ENCODE measurements around the gene CARMIL1. TPM values are rescaled to one million over a fixed set of nuclear protein-coding genes. Genes with fewer than 3 reads are reported as not detected.
A peak's percentile ranks its signal among the peaks of the same experiment; 100 is the strongest.

The CARMIL1 gene
- total RNA-seq, 1 experiment from 2014 or later: 8.6 TPM

GRCh38 chr6:25309886-25310285 lies 30.7 kb downstream of the CARMIL1 start:
- DNase-seq (ENCODE audit: low spot score): no peak

GRCh38 chr6:25311331-25311840 lies 32.2 kb downstream of the CARMIL1 start:
- peak; percentile 27 for DNase-seq (ENCODE audit: low spot score)

GRCh38 chr6:25312034-25312620 lies 33.0 kb downstream of the CARMIL1 start:
- peak; percentile 19 for DNase-seq (ENCODE audit: low spot score)

GRCh38 chr6:25312703-25313102 lies 33.5 kb downstream of the CARMIL1 start:
- DNase-seq (ENCODE audit: low spot score): peak; percentile 70

GRCh38 chr6:25314509-25315175 lies 35.5 kb downstream of the CARMIL1 start:
- DNase-seq (ENCODE audit: low spot score): no peak

GRCh38 chr6:25315194-25316177 lies 36.3 kb downstream of the CARMIL1 start:
- no peak for DNase-seq (ENCODE audit: low spot score)

GRCh38 chr6:25316626-25317025 lies 37.5 kb downstream of the CARMIL1 start:
- no peak for DNase-seq (ENCODE audit: low spot score)

GRCh38 chr6:25318589-25318988 lies 39.4 kb downstream of the CARMIL1 start:
- no peak for DNase-seq (ENCODE audit: low spot score)

GRCh38 chr6:25320459-25320858 lies 41.3 kb downstream of the CARMIL1 start:
- DNase-seq (ENCODE audit: low spot score): no peak

GRCh38 chr6:25322692-25323091 lies 43.5 kb downstream of the CARMIL1 start:
- no peak for DNase-seq (ENCODE audit: low spot score)

- DNase-seq (ENCODE audit: low spot score): no peak
These were observed 45.0 kb downstream of the CARMIL1 start for GRCh38 chr6:25324066-25324762.

- no peak for DNase-seq (ENCODE audit: low spot score)
These were observed 47.0 kb downstream of the CARMIL1 start for GRCh38 chr6:25326126-25326525.

- no peak for DNase-seq (ENCODE audit: low spot score)
These were observed 47.8 kb downstream of the CARMIL1 start for GRCh38 chr6:25326960-25327359.

GRCh38 chr6:25327432-25327831 lies 48.3 kb downstream of the CARMIL1 start:
- DNase-seq (ENCODE audit: low spot score): no peak

- no peak for DNase-seq (ENCODE audit: low spot score)
These were observed 50.1 kb downstream of the CARMIL1 start for GRCh38 chr6:25329161-25329817.

GRCh38 chr6:25329982-25330381 lies 50.8 kb downstream of the CARMIL1 start:
- DNase-seq (ENCODE audit: low spot score): no peak

- DNase-seq (ENCODE audit: low spot score): no peak
These were observed 51.9 kb downstream of the CARMIL1 start for GRCh38 chr6:25330796-25331685.

- no peak for DNase-seq (ENCODE audit: low spot score)
These were observed 53.0 kb downstream of the CARMIL1 start for GRCh38 chr6:25332165-25332564.

GRCh38 chr6:25332655-25333071 lies 53.5 kb downstream of the CARMIL1 start:
- DNase-seq (ENCODE audit: low spot score): no peak

GRCh38 chr6:25333471-25333870 lies 54.3 kb downstream of the CARMIL1 start:
- no peak for DNase-seq (ENCODE audit: low spot score)
